CD4-positive, CD25-positive, alpha-beta regulatory T cell (primary cell): ENCODE results near the gene PUDP. TPM values are rescaled to one million over a fixed set of nuclear protein-coding genes. Genes with fewer than 3 reads are reported as not detected.
A peak's percentile ranks its signal among the peaks of the same experiment; 100 is the strongest.

Source experiments
- ATAC-seq, 2 donors: fragments of 150-1000 bp; cut with Tn5 transposase; one replicate each; pipeline ENCODE4 v1.10.0; 2021; ENCODE audit warnings: low read depth in 2 of 2, moderate number of reproducible peaks in 2 of 2, moderate library complexity in 1 of 2
- DNase-seq, 3 donors: peaks; one replicate each; pipeline versions ENCODE4 v3.0.0 to v3.0.0-alpha.2; 2012 to 2022; ENCODE audit warnings: mixed read lengths in 1 of 3
- H3K27ac ChIP-seq: one replicate; pipeline ENCODE4 v1.7.0; 2013; ENCODE audit warnings: mild to moderate bottlenecking, low read length; ENCODE audit not compliant: insufficient read depth, poor library complexity, severe bottlenecking
- H3K27me3 ChIP-seq: one replicate; pipeline ENCODE4 v1.7.0; 2013; ENCODE audit warnings: low read length; ENCODE audit not compliant: control insufficient read depth, insufficient read depth
- H3K36me3 ChIP-seq: one replicate; pipeline ENCODE4 v1.7.0; 2013; ENCODE audit warnings: mild to moderate bottlenecking, low read length, moderate library complexity; ENCODE audit not compliant: control insufficient read depth, insufficient read depth
- H3K4me1 ChIP-seq: 2 replicates; pipeline ENCODE4 v1.7.0; 2013; ENCODE audit warnings: mild to moderate bottlenecking, low read length; ENCODE audit not compliant: insufficient read depth, control insufficient read depth, poor library complexity, severe bottlenecking
- H3K4me3 ChIP-seq: one replicate; pipeline ENCODE4 v1.7.0; 2013; ENCODE audit warnings: low read depth, mild to moderate bottlenecking, low read length, moderate library complexity
- H3K9me3 ChIP-seq, 2 experiments: 1 replicate in 1 of 2; 2 replicates in 1 of 2; pipeline ENCODE4 v1.7.0; 2013; ENCODE audit warnings: low read length in 2 of 2, mild to moderate bottlenecking in 1 of 2, moderate library complexity in 1 of 2; ENCODE audit not compliant: control insufficient read depth in 2 of 2
- H3K27ac Mint-ChIP-seq, 3 donors: one replicate each; pipeline ENCODE4 v1.8.0; 2020 to 2022; ENCODE audit warnings: mild to moderate bottlenecking in 3 of 3, mixed read lengths in 3 of 3, moderate library complexity in 2 of 3
- H3K27me3 Mint-ChIP-seq: one replicate; pipeline ENCODE4 v1.8.0; 2022; ENCODE audit warnings: mild to moderate bottlenecking, mixed read lengths
- H3K36me3 Mint-ChIP-seq: one replicate; pipeline ENCODE4 v1.8.0; 2020; ENCODE audit warnings: mixed read lengths
- H3K4me1 Mint-ChIP-seq, 4 donors: one replicate each; pipeline ENCODE4 v1.8.0; 2020 to 2022; ENCODE audit warnings: mixed read lengths in 4 of 4, mild to moderate bottlenecking in 1 of 4
- H3K4me3 Mint-ChIP-seq, 4 donors: one replicate each; pipeline ENCODE4 v1.8.0; 2020 to 2022; ENCODE audit warnings: mild to moderate bottlenecking in 4 of 4, mixed read lengths in 4 of 4, moderate library complexity in 3 of 4
- H3K9me3 Mint-ChIP-seq, 7 donors: one replicate each; pipeline ENCODE4 v1.8.0; 2020 to 2022; ENCODE audit warnings: mixed read lengths in 7 of 7, mild to moderate bottlenecking in 3 of 7, moderate library complexity in 2 of 7
- polyA plus RNA-seq, 4 donors: library from polyadenylated mRNA; unstranded; fragments of 300-500 nt; fragmentation: Illumina TruSeq; gene quantifications; one replicate each; pipeline ENCODE4 v1.2.3, GENCODE V29; 2021
- total RNA-seq: library from RNA; stranded (reverse); gene quantifications from one replicate; pipeline ENCODE4 v1.2.3, GENCODE V29; 2022

PUDP gene
- total and polyA plus RNA-seq, 5 donors from 2014 or later = 14.9 to 26.4 (median 21.4) TPM

GRCh38 chrX:7069556-7069955, 78.4 kb downstream of the PUDP start:
- Mint-ChIP-seq H3K27me3 (no peaks in the 10 kb centered on the region), H3K4me3 (peak overlapping the region in 1 of 4 donors; percentile 45), H3K4me1 (peaks cover 6 to 52% (median 11%) of the 10 kb centered on the region in 4 donors), H3K27ac (peak overlapping the region; percentile 87 to 90 (median 89)), H3K9me3 (peaks cover 0 to 4% (median 0%) of the 10 kb centered on the region in 7 donors), H3K36me3 (peaks cover 43% of the 10 kb centered on the region)
- Histone ChIP-seq H3K27ac (no peak overlapping the region), H3K27me3 (no peaks in the 10 kb centered on the region), H3K36me3 (no peaks in the 10 kb centered on the region), H3K4me3 (no peak overlapping the region), H3K9me3 (no peaks in the 10 kb centered on the region), H3K4me1 (peaks cover 9% of the 10 kb centered on the region)
- ATAC-seq (no peak), DNase-seq (no peak)

- Histone ChIP-seq H3K4me1 (peaks cover 9% of the 10 kb centered on the region), H3K27me3 (no peaks in the 10 kb centered on the region), H3K36me3 (no peaks in the 10 kb centered on the region), H3K4me3 (no peak overlapping the region), H3K9me3 (no peaks in the 10 kb centered on the region), H3K27ac (no peak overlapping the region)
- Mint-ChIP-seq H3K27me3 (no peaks in the 10 kb centered on the region), H3K27ac (peak overlapping the region; percentile 87 to 90 (median 89)), H3K4me3 (peak overlapping the region in 1 of 4 donors; percentile 51), H3K36me3 (peaks cover 45% of the 10 kb centered on the region), H3K9me3 (peaks cover 0 to 4% (median 0%) of the 10 kb centered on the region in 7 donors), H3K4me1 (peaks cover 6 to 52% (median 8%) of the 10 kb centered on the region in 4 donors)
- peak in 2 of 3 donors; percentile 18 to 33 for DNase-seq
- ATAC-seq = no peak
Observed at GRCh38 chrX:7068939-7069367, 79.0 kb downstream of the PUDP start.

DNA sequence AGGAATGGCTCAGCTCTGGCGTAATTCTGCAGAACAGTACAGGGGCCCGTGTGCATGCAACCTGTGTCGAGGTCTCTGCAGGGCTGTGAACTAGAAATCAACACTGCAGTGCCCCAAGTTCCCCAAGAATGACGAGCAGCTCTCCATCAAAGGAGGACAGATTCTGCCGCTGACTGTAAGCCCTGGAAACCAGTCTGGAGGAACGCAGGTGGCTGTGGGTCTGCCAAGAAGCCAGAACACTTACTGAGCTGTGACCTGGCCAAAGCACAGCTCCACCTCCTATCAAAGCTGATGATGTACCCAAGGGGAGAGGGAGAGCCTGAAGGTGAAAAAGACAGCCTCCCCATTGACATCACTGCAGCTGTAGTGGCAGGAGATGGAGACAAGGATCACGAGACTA, 80.7 kb downstream of the PUDP start:
- no peaks in the 10 kb centered on the region for H3K9me3 ChIP-seq
- no peaks in the 10 kb centered on the region for H3K27me3 Mint-ChIP-seq
- H3K27ac Mint-ChIP-seq = peak overlapping the region in 1 of 3 donors; percentile 87
- H3K4me3 ChIP-seq = no peak overlapping the region
- H3K4me3 Mint-ChIP-seq = no peak overlapping the region
- peaks cover 9% of the 10 kb centered on the region for H3K4me1 ChIP-seq
- H3K9me3 Mint-ChIP-seq = peaks cover 0 to 4% (median 0%) of the 10 kb centered on the region in 7 donors
- H3K27ac ChIP-seq = no peak overlapping the region
- no peaks in the 10 kb centered on the region for H3K36me3 ChIP-seq
- DNase-seq (no peak), ATAC-seq (no peak)
- H3K36me3 Mint-ChIP-seq = peaks cover 48% of the 10 kb centered on the region
- H3K4me1 Mint-ChIP-seq = peaks cover 5 to 59% (median 9%) of the 10 kb centered on the region in 4 donors
- no peaks in the 10 kb centered on the region for H3K27me3 ChIP-seq

DNA sequence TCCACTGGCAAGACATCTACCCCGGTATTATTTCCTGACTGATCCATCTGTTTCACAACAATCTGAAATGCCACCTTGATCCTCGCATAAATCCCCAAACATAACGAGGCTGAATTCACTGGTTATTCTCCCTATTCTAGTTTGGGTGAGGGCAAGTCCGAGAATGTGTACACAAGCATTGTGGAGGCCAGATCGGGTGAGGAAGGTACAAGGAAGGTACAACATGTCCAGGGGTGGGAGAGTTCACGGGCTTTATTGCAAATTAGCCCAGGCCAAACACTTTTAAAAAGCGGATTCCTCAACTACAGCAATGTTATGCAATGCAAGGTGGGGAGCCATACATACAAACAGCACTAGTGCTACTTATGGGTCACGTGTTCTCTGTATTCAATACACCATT, 82.5 kb downstream of the PUDP start:
- Histone ChIP-seq H3K4me1 (peaks cover 9% of the 10 kb centered on the region), H3K9me3 (no peaks in the 10 kb centered on the region), H3K36me3 (peaks cover 2% of the 10 kb centered on the region), H3K27ac (no peak overlapping the region), H3K4me3 (no peak overlapping the region), H3K27me3 (no peaks in the 10 kb centered on the region)
- DNase-seq (no peak), ATAC-seq (no peak)
- no peaks in the 10 kb centered on the region for H3K27me3 Mint-ChIP-seq
- H3K4me1 Mint-ChIP-seq = peaks cover 6 to 56% (median 11%) of the 10 kb centered on the region in 4 donors
- H3K4me3 Mint-ChIP-seq = no peak overlapping the region
- H3K9me3 Mint-ChIP-seq = peaks cover 0 to 4% (median 0%) of the 10 kb centered on the region in 7 donors
- no peak overlapping the region for H3K27ac Mint-ChIP-seq
- peaks cover 41% of the 10 kb centered on the region for H3K36me3 Mint-ChIP-seq

GRCh38 chrX:7062903-7063302, 85.0 kb downstream of the PUDP start:
- Mint-ChIP-seq H3K27me3 (no peaks in the 10 kb centered on the region), H3K4me1 (peaks cover under 1 to 48% (median 8%) of the 10 kb centered on the region in 4 donors), H3K27ac (no peak overlapping the region), H3K4me3 (no peak overlapping the region), H3K36me3 (peaks cover 46% of the 10 kb centered on the region), H3K9me3 (peaks cover 0 to 2% (median 0%) of the 10 kb centered on the region in 7 donors)
- H3K27ac ChIP-seq = no peak overlapping the region
- no peaks in the 10 kb centered on the region for H3K9me3 ChIP-seq
- no peaks in the 10 kb centered on the region for H3K4me1 ChIP-seq
- H3K4me3 ChIP-seq = no peak overlapping the region
- DNase-seq (no peak), ATAC-seq (no peak)
- no peaks in the 10 kb centered on the region for H3K27me3 ChIP-seq
- peaks cover 2% of the 10 kb centered on the region for H3K36me3 ChIP-seq

DNA sequence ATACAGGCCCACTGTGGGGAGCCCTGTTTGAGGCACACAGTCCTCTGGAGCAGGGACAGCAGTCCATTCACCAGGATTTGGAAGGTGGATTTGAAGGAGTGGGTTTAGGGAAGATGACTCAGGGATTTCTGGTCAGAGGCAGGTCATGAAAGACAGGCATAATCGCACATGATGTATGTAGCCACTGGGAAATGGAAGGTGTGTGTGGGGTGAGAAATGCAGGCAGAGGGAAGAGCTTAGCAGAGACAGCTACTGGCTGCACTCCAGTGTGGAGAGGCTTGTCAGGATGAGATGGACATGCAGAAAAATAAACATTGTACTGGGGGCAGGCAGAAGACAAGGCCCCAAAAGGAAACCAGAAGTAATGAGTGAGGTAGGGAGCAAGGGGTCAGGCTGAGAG, 85.7 kb downstream of the PUDP start:
- peaks cover 7% of the 10 kb centered on the region for H3K36me3 ChIP-seq
- no peak overlapping the region for H3K27ac ChIP-seq
- Mint-ChIP-seq H3K27ac (no peak overlapping the region), H3K4me3 (no peak overlapping the region), H3K27me3 (no peaks in the 10 kb centered on the region), H3K36me3 (peaks cover 45% of the 10 kb centered on the region), H3K9me3 (peaks cover 0 to 2% (median 0%) of the 10 kb centered on the region in 7 donors), H3K4me1 (peaks cover 0 to 43% (median 8%) of the 10 kb centered on the region in 4 donors)
- no peak for ATAC-seq
- no peaks in the 10 kb centered on the region for H3K9me3 ChIP-seq
- H3K4me3 ChIP-seq = no peak overlapping the region
- H3K27me3 ChIP-seq = no peaks in the 10 kb centered on the region
- no peaks in the 10 kb centered on the region for H3K4me1 ChIP-seq
- DNase-seq = no peak

GRCh38 chrX:7061429-7061828, 86.5 kb downstream of the PUDP start:
- no peak overlapping the region for H3K4me3 Mint-ChIP-seq
- H3K27me3 Mint-ChIP-seq = no peaks in the 10 kb centered on the region
- Histone ChIP-seq H3K27ac (no peak overlapping the region), H3K4me1 (no peaks in the 10 kb centered on the region), H3K36me3 (peaks cover 7% of the 10 kb centered on the region), H3K27me3 (no peaks in the 10 kb centered on the region), H3K9me3 (no peaks in the 10 kb centered on the region), H3K4me3 (no peak overlapping the region)
- no peak overlapping the region for H3K27ac Mint-ChIP-seq
- DNase-seq (no peak), ATAC-seq (no peak)
- no peaks in the 10 kb centered on the region for H3K9me3 Mint-ChIP-seq
- H3K36me3 Mint-ChIP-seq = peaks cover 48% of the 10 kb centered on the region
- peaks cover 0 to 48% (median 12%) of the 10 kb centered on the region in 4 donors for H3K4me1 Mint-ChIP-seq

GRCh38 chrX:7060444-7060843, 87.5 kb downstream of the PUDP start:
- Mint-ChIP-seq H3K27ac (no peak overlapping the region), H3K4me3 (no peak overlapping the region), H3K27me3 (no peaks in the 10 kb centered on the region), H3K36me3 (peaks cover 52% of the 10 kb centered on the region), H3K4me1 (peaks cover 0 to 54% (median 13%) of the 10 kb centered on the region in 4 donors), H3K9me3 (no peaks in the 10 kb centered on the region)
- peaks cover 7% of the 10 kb centered on the region for H3K36me3 ChIP-seq
- H3K4me1 ChIP-seq = no peaks in the 10 kb centered on the region
- H3K4me3 ChIP-seq = no peak overlapping the region
- no peaks in the 10 kb centered on the region for H3K9me3 ChIP-seq
- DNase-seq (no peak), ATAC-seq (no peak)
- H3K27ac ChIP-seq = no peak overlapping the region
- no peaks in the 10 kb centered on the region for H3K27me3 ChIP-seq
